ENCODE results near the gene PRRC2C. TPM values are rescaled to one million over a fixed set of nuclear protein-coding genes. Genes with fewer than 3 reads are reported as not detected.

The PRRC2C gene
- total and polyA plus RNA-seq, 2 experiments from 2014 or later: 186 to 368 TPM

DNA sequence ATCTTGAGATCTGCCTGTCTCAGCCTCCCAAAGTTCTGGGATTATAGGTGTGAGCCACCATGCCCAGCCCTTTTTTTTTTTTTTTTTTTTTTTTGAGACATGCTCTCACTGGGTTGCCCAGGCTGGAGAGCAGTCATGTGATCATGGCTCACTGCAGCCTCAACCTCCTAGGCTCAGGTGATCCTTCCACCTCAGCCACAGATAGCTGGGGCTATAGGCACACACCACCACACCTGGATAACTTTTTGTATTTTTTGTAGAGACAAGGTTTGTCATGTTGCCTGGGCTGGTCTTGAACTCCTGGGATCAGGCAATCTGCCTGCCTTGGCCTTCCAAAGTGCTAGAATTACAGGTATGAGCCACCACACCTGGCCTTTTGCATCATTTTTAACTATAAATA, 17.7 kb upstream of the PRRC2C start:
- no peaks in the 10 kb centered on the region for H3F3A ChIP-seq (replicated peaks; ENCODE audit: low read depth)
- peaks cover 5% of the 10 kb centered on the region for H3K27me3 Mint-ChIP-seq (ENCODE audit: insufficient read depth, low read depth, poor library complexity)
- H3K27ac Mint-ChIP-seq: no peak overlapping the region
- TF ChIP-seq, protein P1, sequence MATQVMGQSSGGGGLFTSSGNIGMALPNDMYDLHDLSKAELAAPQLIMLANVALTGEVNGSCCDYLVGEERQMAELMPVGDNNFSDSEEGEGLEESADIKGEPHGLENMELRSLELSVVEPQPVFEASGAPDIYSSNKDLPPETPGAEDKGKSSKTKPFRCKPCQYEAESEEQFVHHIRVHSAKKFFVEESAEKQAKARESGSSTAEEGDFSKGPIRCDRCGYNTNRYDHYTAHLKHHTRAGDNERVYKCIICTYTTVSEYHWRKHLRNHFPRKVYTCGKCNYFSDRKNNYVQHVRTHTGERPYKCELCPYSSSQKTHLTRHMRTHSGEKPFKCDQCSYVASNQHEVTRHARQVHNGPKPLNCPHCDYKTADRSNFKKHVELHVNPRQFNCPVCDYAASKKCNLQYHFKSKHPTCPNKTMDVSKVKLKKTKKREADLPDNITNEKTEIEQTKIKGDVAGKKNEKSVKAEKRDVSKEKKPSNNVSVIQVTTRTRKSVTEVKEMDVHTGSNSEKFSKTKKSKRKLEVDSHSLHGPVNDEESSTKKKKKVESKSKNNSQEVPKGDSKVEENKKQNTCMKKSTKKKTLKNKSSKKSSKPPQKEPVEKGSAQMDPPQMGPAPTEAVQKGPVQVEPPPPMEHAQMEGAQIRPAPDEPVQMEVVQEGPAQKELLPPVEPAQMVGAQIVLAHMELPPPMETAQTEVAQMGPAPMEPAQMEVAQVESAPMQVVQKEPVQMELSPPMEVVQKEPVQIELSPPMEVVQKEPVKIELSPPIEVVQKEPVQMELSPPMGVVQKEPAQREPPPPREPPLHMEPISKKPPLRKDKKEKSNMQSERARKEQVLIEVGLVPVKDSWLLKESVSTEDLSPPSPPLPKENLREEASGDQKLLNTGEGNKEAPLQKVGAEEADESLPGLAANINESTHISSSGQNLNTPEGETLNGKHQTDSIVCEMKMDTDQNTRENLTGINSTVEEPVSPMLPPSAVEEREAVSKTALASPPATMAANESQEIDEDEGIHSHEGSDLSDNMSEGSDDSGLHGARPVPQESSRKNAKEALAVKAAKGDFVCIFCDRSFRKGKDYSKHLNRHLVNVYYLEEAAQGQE (IDR thresholded peaks at IDR 0.05; ENCODE audit: unreplicated experiment): no peak
- TF ChIP-seq EZH2 (IDR thresholded peaks at IDR 0.05; ENCODE audit: low read depth, unreplicated experiment) (no peak), CREB1 (CRISPR knock-in tag; IDR thresholded peaks at IDR 0.05; ENCODE audit: low read depth) (no peak), JUNB (IDR thresholded peaks at IDR 0.05; ENCODE audit: unreplicated experiment) (no peak), ZNF331 (CRISPR knock-in tag; IDR thresholded peaks at IDR 0.05; ENCODE audit: low read depth) (no peak), ZNF114 (CRISPR knock-in tag; IDR thresholded peaks at IDR 0.05) (no peak), NANOG (IDR thresholded peaks at IDR 0.05; ENCODE audit: borderline replicate concordance) (no peak), STAT1 (IDR thresholded peaks at IDR 0.05; ENCODE audit: unreplicated experiment) (no peak), POLR2AphosphoS5 (IDR thresholded peaks at IDR 0.05; ENCODE audit: low read depth) (no peak), EZH2phosphoT487 (IDR thresholded peaks at IDR 0.05; ENCODE audit: unreplicated experiment) (no peak)
- TF ChIP-seq, protein P2, sequence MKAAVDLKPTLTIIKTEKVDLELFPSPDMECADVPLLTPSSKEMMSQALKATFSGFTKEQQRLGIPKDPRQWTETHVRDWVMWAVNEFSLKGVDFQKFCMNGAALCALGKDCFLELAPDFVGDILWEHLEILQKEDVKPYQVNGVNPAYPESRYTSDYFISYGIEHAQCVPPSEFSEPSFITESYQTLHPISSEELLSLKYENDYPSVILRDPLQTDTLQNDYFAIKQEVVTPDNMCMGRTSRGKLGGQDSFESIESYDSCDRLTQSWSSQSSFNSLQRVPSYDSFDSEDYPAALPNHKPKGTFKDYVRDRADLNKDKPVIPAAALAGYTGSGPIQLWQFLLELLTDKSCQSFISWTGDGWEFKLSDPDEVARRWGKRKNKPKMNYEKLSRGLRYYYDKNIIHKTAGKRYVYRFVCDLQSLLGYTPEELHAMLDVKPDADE (IDR thresholded peaks at IDR 0.05): no peak
- TF ChIP-seq, protein P3, sequence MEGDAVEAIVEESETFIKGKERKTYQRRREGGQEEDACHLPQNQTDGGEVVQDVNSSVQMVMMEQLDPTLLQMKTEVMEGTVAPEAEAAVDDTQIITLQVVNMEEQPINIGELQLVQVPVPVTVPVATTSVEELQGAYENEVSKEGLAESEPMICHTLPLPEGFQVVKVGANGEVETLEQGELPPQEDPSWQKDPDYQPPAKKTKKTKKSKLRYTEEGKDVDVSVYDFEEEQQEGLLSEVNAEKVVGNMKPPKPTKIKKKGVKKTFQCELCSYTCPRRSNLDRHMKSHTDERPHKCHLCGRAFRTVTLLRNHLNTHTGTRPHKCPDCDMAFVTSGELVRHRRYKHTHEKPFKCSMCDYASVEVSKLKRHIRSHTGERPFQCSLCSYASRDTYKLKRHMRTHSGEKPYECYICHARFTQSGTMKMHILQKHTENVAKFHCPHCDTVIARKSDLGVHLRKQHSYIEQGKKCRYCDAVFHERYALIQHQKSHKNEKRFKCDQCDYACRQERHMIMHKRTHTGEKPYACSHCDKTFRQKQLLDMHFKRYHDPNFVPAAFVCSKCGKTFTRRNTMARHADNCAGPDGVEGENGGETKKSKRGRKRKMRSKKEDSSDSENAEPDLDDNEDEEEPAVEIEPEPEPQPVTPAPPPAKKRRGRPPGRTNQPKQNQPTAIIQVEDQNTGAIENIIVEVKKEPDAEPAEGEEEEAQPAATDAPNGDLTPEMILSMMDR (conservative IDR thresholded peaks at IDR 0.05; ENCODE audit: low read depth in 2 of 2): no peak
- TF ChIP-seq, protein P4, sequence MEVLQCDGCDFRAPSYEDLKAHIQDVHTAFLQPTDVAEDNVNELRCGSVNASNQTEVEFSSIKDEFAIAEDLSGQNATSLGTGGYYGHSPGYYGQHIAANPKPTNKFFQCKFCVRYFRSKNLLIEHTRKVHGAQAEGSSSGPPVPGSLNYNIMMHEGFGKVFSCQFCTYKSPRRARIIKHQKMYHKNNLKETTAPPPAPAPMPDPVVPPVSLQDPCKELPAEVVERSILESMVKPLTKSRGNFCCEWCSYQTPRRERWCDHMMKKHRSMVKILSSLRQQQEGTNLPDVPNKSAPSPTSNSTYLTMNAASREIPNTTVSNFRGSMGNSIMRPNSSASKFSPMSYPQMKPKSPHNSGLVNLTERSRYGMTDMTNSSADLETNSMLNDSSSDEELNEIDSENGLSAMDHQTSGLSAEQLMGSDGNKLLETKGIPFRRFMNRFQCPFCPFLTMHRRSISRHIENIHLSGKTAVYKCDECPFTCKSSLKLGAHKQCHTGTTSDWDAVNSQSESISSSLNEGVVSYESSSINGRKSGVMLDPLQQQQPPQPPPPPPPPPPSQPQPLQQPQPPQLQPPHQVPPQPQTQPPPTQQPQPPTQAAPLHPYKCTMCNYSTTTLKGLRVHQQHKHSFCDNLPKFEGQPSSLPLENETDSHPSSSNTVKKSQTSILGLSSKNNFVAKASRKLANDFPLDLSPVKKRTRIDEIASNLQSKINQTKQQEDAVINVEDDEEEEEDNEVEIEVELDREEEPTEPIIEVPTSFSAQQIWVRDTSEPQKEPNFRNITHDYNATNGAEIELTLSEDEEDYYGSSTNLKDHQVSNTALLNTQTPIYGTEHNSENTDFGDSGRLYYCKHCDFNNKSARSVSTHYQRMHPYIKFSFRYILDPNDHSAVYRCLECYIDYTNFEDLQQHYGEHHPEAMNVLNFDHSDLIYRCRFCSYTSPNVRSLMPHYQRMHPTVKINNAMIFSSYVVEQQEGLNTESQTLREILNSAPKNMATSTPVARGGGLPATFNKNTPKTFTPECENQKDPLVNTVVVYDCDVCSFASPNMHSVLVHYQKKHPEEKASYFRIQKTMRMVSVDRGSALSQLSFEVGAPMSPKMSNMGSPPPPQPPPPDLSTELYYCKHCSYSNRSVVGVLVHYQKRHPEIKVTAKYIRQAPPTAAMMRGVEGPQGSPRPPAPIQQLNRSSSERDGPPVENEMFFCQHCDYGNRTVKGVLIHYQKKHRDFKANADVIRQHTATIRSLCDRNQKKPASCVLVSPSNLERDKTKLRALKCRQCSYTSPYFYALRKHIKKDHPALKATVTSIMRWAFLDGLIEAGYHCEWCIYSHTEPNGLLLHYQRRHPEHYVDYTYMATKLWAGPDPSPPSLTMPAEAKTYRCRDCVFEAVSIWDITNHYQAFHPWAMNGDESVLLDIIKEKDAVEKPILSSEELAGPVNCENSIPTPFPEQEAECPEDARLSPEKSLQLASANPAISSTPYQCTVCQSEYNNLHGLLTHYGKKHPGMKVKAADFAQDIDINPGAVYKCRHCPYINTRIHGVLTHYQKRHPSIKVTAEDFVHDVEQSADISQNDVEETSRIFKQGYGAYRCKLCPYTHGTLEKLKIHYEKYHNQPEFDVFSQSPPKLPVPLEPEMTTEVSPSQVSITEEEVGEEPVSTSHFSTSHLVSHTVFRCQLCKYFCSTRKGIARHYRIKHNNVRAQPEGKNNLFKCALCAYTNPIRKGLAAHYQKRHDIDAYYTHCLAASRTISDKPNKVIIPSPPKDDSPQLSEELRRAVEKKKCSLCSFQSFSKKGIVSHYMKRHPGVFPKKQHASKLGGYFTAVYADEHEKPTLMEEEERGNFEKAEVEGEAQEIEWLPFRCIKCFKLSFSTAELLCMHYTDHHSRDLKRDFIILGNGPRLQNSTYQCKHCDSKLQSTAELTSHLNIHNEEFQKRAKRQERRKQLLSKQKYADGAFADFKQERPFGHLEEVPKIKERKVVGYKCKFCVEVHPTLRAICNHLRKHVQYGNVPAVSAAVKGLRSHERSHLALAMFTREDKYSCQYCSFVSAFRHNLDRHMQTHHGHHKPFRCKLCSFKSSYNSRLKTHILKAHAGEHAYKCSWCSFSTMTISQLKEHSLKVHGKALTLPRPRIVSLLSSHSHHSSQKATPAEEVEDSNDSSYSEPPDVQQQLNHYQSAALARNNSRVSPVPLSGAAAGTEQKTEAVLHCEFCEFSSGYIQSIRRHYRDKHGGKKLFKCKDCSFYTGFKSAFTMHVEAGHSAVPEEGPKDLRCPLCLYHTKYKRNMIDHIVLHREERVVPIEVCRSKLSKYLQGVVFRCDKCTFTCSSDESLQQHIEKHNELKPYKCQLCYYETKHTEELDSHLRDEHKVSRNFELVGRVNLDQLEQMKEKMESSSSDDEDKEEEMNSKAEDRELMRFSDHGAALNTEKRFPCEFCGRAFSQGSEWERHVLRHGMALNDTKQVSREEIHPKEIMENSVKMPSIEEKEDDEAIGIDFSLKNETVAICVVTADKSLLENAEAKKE (CRISPR knock-in tag; IDR thresholded peaks at IDR 0.05): no peak
- H3K4me1 Mint-ChIP-seq: no peaks in the 10 kb centered on the region
- no peak overlapping the region for H2AFZ ChIP-seq
- no peak overlapping the region for H3K27ac ChIP-seq (ENCODE audit: low read depth)
- H3K4me3 Mint-ChIP-seq: no peak overlapping the region
- H3K27me3 ChIP-seq (ENCODE audit: insufficient read depth): no peaks in the 10 kb centered on the region
- no peaks in the 10 kb centered on the region for H3K79me2 ChIP-seq (replicated peaks; ENCODE audit: insufficient read depth)
- no peak overlapping the region for H3K4me2 ChIP-seq
- no peaks in the 10 kb centered on the region for H3K4me1 ChIP-seq (ENCODE audit: insufficient read depth)
- H3K36me3 ChIP-seq (ENCODE audit: insufficient read depth): no peaks in the 10 kb centered on the region
- ATAC-seq (no peak), DNase-seq (ENCODE audit: low spot score) (no peak)
- no peaks in the 10 kb centered on the region for H3K36me3 Mint-ChIP-seq (ENCODE audit: low read depth)
- no peak overlapping the region for H3K4me3 ChIP-seq
- no peaks in the 10 kb centered on the region for H4K20me1 ChIP-seq (replicated peaks; ENCODE audit: insufficient read depth)
- H3K9me3 Mint-ChIP-seq: no peaks in the 10 kb centered on the region; the same call in 2 of the 3 replicates
- no peaks in the 10 kb centered on the region for H3K9me2 ChIP-seq (ENCODE audit: insufficient read depth)
